Epithelial cell of esophagus (primary cell): ENCODE data around the gene MRPL53.

Experiments
- DNase-seq: peaks from one replicate; pipeline ENCODE4 v3.0.0; 2010; ENCODE audit warnings: low read depth
- H3K4me3 ChIP-seq: 2 replicates; pipeline ENCODE4 v1.5.1; 2011; ENCODE audit warnings: mild to moderate bottlenecking, low read length, control low read depth
- CTCF ChIP-seq: IDR thresholded peaks from 2 replicates; pipeline ENCODE4 v1.5.1; 2011; ENCODE audit warnings: low read depth, mild to moderate bottlenecking, low read length, control low read depth, inconsistent platforms; ENCODE audit not compliant: insufficient read depth; ENCODE audit errors: missing control alignments

MRPL53 gene

GRCh38 chr2:74507145-74507925 lies 34.9 kb upstream of the MRPL53 start, which contains the start of gene PCGF1:
TSS of gene PCGF1 (minus strand) at chr2:74507695. CDS start at chr2:74507668, 27 bp downstream.
- TF ChIP-seq CTCF: no peak
- peak; percentile 99 for DNase-seq
- H3K4me3 ChIP-seq: peak within 1 kb of the TSS; percentile 97

GRCh38 chr2:74505448-74506246 lies 33.2 kb upstream of the MRPL53 start:
- DNase-seq: no peak
- H3K4me3 ChIP-seq: peak overlapping the region; percentile 18
- TF ChIP-seq CTCF: no peak

DNA sequence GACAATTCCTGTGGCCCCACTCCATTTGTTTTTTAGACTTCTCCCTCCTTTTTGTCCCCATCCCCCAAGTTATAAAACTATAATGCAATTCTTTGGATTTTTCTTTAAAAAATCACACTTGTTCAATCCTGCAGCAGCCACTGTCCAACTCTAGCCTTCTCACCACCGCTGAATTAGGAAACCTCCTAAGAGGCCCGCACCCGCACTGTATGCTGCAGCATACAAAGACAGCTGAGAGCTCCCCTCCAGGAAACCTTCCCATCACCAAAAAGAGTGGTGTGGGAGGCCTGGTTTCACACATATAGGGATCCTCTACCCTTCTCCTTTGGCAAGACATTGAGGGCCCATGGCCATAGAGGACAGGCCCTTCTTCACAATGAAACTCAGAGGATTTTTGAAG lies 32.1 kb upstream of the MRPL53 start:
- no peak for TF ChIP-seq CTCF
- no peak for DNase-seq
- H3K4me3 ChIP-seq: no peak overlapping the region

DNA sequence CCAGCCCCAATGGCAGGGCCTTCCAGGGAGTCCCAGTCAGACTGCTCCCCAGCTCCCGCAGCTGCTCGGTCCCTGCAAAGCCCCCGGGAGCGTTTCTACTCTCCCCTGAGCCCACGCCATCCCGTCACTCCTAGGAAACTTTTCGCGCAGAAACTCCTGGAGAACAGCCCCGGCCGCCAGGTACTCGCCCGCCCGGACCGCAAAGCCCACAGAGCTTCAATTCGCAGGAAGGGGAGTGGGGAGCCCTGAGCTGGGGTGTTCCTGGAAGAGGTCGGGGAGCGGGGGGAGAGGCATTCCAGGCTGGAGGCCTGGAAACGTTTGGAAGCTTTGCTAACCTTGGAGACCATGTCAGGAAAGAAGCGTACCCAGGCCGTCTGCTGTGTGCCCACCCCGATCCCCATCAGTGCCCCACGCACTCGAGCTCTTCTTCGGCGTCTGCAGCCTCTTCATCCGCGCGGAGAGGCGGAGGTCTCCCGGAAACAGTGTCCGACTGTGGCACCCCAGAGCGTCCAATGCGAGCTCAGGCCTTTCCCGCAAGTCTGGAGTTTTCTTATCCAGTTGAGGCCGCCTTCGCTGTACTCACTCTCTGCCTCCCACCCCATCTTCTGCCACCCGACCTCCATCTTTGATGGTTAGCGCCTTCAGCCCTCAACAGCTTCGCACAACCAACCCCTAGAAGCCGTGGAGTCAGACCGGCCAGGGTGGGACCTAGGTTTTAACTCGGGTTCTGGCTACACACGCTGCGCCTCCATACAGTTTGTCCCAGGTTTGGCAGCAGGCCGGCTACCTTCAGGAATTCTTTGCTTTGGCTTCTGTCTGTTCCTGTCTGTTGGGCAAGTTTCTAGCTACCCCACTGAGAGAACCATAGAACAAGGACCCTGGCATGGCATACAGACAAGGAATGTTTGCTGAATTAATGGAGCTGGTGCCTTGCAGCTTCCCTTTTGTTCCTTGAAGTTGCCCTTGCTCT lies 31.3 kb upstream of the MRPL53 start:
- no peak for DNase-seq
- peak overlapping the region; percentile 55 for H3K4me3 ChIP-seq
- no peak for TF ChIP-seq CTCF

GRCh38 chr2:74502720-74503505 lies 30.4 kb upstream of the MRPL53 start:
- TF ChIP-seq CTCF: peak; percentile 26
- peak; percentile 77 for DNase-seq
- H3K4me3 ChIP-seq: peak overlapping the region; percentile 55

- peak overlapping the region; percentile 55 for H3K4me3 ChIP-seq
- no peak for DNase-seq
- no peak for TF ChIP-seq CTCF
These were observed 29.8 kb upstream of the MRPL53 start for GRCh38 chr2:74502147-74502719.
